Left renal cortex interstitium (tissue), 4 donors: Measurements from ENCODE around the gene GALNT7. TPM values are rescaled to one million over a fixed set of nuclear protein-coding genes. Genes with fewer than 3 reads are reported as not detected.
"Not testable (repeated sequence)": the region's sequence is repeated elsewhere in the genome, so short reads cannot be mapped to it uniquely, and the experiment has no call there.

Experiments used
- DNase-seq, 4 donors: peaks; one replicate each; pipeline ENCODE4 v3.0.0-alpha.2; 2013; ENCODE audit warnings: low read depth in 4 of 4, low spot score in 2 of 4, missing footprints in 1 of 4
- polyA plus RNA-seq, 4 donors: library from polyadenylated mRNA; unstranded; fragments of 120-200 nt; gene quantifications; one replicate each; pipeline ENCODE4 v1.2.1, GENCODE V29; 2013; ENCODE audit not compliant: insufficient read length in 4 of 4

GALNT7 gene, protein sequence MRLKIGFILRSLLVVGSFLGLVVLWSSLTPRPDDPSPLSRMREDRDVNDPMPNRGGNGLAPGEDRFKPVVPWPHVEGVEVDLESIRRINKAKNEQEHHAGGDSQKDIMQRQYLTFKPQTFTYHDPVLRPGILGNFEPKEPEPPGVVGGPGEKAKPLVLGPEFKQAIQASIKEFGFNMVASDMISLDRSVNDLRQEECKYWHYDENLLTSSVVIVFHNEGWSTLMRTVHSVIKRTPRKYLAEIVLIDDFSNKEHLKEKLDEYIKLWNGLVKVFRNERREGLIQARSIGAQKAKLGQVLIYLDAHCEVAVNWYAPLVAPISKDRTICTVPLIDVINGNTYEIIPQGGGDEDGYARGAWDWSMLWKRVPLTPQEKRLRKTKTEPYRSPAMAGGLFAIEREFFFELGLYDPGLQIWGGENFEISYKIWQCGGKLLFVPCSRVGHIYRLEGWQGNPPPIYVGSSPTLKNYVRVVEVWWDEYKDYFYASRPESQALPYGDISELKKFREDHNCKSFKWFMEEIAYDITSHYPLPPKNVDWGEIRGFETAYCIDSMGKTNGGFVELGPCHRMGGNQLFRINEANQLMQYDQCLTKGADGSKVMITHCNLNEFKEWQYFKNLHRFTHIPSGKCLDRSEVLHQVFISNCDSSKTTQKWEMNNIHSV
- 10 to 100 TPM; 29.3 to 43.7 (median 32.2) TPM for polyA plus RNA-seq

DNA sequence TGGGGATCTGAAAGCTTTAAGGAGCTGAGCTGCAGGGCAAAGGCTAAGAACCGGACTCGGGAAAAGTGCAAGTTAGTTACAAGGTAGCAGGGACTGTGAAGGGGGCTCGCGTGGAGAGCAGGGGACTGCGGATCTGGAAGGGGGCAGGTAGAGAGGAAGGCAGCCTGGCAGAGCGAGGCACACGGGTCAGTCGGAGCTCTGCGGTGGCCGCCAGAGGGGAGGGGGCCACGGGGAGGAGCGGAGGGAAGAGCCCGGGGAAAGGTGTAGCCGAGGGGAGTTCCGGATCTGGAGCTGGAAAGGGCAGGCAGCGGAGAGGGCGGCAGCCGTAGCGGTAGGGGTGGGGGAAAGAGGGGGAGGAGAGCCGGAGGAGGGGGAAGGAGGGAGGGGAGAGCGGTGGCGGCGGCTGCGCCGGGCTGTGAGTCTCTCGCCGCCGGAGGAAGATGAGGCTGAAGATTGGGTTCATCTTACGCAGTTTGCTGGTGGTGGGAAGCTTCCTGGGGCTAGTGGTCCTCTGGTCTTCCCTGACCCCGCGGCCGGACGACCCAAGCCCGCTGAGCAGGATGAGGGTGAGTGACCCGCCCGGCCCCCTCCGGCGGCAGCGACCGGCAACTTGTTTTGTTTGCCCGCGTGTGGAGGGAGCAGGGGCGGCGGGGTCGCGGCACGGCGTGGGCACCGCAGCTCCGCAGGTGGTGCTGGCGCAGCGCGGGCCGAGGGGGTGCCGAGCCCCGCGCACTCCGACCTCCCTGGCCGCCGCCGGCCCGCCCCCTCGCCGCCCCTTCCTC is at the start of gene GALNT7:
TSS of gene GALNT7 (plus strand) at position 416 of the 782 bp plus-strand sequence. CDS start at position 441, 25 bp downstream.
- peak; percentile 43 to 65 (median 56) for DNase-seq

DNA sequence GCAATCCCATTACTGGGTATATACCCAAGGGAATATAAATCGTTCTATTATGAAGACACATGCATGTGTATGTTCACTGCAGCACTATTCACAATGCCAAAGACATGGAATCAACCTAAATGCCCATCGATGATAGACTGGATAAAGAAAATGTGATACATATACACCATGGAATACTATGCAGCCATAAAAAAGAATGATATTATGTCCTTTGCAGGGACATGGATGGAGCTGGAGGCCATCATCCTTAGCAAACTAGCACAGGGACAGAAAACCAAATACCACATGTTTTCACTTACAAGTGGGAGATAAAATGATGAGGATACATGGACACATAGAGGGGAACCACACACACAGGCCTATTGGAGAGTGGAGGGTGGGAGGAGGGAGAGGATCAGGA is 49.8 kb upstream of the GALNT7 start:
- not testable (repeated sequence) for DNase-seq

DNA sequence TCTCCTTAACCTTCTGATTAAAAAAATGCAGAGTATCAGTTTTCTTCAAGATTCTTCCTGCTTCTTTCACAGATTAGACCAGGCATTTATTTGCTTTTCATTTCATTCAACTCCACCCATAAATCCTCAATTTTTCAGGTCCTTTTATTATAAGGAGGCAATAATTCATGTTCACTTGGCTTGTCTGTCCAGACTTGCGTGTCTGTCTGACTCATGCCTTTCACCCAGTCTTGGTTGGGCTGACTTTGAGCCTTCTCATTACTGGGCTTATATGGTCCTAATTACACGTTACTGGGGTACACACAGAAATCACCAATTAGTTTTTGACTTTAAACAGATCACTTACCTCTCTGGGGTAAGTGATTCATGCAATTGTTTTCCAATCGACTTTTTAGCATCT is 48.8 kb upstream of the GALNT7 start:
- DNase-seq, result no peak

DNA sequence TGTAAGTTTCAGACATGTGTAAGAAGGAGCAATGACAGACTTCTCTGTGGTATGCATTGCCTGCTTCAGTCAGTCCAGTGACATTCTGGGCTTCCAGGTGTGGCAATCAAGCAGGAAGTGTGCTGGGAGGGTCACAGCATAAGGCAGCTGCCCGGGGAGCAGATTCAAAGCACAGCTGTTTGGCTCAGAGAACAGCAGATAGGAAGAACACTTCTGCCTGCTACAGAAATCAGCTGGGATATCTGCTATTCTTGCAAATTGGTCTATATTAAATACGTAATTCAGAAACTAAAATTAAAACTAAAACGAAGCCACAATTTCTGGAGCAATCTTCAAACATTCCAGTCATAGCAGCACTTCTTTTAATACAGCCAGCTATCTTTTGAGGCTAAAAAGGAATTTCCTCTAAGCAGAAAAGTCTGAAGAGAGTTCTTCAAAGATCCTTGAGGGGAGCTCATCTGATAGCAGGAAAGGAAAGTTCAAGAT is 47.5 kb upstream of the GALNT7 start:
- DNase-seq, result peak in 1 of 4 donors; percentile 3

DNA sequence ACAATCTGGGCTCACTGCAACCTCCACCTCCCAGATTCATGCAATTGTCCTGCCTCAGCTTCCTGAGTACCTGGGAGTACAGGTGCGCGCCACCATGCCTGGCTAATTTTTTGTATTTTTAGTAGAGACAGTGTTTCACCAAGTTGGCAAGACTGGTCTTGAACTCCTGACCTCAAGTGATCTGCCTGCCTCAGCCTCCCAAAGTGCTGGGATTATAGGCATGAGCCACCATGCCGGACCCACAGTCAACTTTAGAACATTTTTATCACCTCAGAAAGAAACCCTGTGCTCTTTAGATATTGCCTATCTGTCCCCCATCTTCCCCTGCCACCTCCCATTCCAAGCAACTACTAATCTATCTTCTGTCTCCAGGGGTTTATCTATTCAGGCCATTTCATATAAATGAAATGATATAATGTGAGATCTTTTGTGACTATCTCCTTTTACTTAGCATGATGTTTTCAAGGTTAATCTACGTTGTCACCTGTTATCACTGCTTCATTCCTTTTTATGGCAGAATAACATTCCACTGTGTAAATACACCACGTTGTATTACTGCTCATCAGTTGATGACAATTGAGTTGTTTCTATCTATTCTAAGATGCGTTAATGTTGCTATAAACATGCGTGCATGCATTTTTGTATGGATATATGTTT is 44.3 kb upstream of the GALNT7 start:
- no peak for DNase-seq

DNA sequence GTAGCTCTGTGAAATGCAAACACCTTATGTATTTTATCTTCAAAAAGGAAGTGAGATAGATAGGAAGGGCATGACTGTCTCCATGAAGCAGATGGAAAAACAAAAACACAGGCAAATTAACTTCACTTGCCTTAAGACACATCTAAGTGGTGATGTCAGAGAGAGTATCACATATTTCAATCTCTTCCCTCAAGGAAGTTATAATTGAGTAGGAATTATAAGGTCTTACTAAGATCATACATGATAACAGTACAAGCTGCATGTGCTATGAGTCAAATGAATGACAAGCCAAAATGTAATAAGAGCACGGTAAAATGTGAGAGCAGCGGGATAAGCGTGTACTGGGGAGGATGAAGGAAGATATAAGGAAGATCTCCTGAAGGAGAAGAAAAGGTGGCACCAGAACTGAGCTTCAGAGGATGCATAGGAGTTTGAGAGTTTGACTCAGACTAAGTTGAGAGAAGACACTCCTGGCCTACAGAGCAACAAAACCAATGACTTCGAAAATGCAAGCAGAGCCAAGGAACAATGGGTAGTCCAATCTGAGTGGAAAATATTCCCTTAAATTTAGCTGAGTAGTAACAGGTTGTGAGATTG is 43.3 kb upstream of the GALNT7 start:
- no peak for DNase-seq

DNA sequence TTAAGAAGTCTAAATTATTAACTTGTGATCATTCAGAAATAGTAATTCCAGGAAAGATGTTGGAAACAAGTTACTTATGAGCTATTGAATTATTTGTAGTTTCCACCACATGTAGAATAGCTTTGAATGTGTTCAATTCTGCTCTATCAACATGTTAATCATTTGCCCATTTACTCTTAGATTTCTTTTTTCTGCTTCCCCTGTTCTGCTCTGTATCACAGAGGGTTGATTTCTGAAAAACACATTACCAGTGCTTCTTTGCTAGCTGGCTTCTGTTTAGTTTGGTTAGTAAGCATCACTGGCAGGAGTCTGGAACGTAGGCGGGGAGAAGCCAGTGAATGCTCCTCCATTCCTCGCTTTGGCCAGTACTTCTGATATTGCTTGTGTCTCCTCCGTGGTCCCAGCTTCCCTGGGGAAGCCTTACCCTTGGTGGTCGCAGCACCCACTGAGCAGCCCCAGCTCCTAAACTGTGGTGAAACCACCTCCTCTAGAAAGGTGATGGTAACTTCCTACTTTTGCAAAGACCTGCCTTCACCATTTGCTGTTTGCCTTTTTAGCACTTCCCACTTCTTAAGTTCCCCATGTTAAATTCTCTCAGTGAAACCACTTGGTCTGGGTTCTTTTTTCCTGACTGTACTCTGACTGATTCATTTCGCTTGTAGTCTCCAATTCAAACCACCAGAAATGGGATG is 40.3 kb upstream of the GALNT7 start:
- peak in 1 of 4 donors; percentile 3 for DNase-seq

DNA sequence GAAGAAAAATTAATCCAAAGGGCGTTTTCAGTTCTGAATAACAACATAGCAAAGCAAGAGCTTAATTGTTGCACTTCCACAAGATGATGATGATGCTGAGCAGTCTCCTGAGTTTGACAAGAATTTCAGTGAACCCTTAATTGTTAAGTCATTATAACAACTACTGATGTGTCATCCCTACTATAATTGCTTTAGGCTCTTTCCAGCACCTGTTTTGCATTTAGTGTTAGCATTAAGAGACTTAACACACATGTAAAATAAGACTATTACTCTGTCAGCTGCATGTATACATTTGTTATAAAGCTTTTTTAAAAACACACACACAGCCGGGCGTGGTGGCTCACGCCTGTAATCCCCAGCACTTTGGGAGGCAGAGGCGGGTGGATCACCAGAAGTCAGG is 37.9 kb upstream of the GALNT7 start:
- DNase-seq, result no peak

DNA sequence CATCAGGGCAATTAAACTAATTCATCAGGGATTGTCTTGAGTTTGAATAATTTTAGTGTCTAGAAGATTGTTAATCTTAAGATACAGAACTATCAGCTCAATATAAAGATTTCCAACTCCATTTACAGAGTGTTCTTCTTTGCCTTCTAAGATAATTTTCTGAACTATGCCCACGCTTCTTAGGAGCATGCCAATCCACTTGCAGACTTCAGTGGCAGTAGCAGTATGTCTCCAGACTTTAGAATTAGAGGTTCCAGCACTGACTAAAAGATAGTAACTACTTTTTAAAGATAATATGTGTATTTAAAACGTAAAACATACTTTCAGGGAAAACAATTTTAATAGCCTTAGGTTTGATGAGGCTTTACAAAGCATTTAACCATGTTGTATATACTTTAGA is 34.2 kb upstream of the GALNT7 start:
- no peak for DNase-seq

DNA sequence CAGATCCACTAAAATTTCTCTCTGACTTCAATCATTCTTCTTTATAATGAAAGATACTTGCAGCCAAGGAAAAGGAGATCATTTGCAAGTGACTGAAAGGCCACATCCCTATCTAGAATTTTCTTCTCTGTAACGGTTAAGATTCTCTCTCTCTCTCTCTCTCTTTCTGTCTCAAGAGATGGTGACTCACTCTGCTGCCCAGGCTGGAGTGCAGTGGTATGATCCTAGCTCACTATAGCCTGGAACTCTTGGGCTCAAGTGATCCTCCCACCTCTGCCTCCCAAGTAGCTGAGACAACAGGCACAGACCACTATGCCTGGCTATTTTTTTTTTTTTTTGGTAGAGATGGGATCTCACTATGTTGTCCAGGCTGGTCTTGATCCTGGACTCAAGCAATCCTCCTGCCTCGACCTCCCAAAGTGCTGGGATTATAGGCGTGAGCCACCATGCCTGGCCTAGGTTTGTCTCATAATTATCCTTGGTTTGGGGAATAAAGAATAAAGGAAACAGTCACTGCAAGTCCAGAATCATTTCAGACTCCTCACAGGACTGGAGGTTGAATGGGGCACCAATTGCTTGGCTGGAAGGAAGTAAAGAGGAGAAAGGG is 33.3 kb upstream of the GALNT7 start:
- DNase-seq, result no peak

DNA sequence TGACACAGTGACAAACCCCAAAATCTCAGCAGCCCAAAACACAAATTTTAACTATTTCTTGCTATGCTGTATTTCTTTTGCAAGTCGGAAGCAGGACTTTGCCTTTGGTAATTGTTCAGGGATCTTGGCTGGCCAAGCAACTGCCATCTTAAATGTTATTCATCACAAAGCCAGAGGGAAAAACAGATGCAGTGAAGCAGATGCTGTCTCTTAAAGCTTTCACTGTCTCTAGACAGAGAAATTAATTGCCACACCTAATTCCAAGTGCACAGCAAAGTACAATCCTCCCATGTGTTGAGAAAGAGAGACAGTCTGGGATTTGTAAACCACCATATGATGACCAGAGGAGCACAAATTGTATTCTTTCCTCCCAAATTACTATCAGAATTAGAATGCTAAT is 30.0 kb upstream of the GALNT7 start:
- DNase-seq, result no peak

DNA sequence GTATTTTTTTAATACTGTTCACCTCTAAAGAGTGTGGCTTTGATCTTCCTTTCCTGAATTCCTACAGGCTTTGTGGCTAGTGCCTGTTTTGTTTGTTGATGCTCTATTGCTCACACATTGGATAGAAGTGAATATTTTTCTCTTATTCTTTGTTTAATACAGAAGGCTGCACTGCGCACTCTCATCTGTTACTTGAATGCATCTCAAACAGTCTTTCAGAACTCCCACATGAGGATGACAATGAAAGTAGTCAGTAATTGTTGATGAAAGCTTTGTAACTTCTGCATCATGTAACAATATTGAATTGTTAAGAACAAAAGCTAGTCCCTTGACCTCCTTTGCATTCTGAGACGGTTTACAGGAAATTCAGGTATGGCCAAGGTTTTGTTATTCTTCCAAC is 29.1 kb upstream of the GALNT7 start:
- no peak for DNase-seq

DNA sequence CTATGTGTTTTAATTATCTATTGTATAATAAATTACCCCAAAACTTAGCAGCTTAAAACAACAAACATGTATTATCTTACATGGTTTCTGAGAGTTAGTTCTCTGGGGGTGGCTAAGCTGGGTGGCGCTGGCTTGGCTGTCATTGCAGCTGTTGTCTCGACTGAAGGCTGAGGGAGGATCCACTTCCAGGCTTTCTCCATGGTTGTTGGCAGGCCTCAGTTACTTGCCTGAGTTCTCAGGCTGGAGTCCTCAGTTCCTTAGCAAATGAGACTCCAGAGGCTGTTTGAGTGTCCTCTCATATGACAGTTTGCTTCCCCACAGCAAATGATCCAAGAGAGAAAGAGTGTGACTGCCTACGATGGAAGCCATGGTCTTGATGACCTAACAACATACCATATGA is 23.5 kb upstream of the GALNT7 start:
- DNase-seq, result no peak

DNA sequence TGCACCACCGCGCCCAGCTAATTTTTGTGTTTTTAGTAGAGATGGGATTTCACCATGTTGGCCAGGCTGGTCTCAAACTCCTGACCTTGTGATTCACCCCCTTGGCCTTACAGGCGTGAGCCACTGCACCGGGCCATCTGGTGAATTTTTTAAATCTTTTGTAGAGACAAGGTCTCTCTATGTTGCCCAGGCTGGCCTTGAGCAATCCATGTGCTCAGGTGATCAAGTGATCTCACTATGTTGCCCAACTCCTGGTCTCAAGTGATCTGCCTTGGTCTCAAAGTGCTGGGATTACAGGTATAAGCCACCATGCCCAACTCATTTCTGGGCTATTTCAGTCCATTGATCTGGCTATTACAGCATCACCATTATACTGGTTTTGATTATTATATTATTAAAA is 22.2 kb upstream of the GALNT7 start:
- no peak for DNase-seq

DNA sequence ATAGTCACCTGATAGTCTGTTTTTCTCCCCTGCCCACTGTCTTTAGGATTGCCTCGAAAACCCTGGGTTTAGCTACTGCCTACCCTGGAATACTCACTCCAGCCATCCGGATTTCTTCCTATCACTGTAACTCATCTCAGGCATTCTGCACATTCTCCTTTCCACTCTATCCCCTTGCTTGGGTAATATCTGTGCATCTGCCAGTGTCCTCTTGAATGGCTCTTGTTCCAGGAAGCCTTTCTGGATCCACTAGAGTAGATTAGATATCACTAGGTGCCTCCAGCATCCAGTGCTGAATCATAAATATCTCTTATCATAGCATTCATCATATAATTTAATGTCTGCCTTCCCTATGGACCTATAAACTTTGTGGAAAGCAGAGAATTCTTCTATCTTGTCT is 17.1 kb upstream of the GALNT7 start:
- DNase-seq, result no peak

DNA sequence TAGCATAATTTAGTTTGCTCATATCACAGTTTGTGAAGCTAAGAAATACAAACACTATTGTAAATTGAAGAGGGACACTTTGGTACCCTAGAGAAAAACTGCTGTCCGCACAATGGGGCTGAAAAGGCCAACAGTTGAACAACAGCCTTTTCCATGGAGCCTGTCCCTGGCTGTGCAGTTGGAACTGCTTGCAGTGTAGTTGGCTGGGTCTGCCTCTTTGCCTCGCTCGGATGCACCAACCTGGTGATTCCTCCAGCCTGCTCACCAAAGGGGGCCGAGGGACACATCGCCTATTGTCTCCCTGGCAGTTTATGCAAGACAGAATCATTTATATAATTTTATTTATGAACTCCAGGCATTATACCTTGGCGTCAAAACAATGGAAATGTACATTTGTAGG is 16.5 kb upstream of the GALNT7 start:
- DNase-seq, result no peak

DNA sequence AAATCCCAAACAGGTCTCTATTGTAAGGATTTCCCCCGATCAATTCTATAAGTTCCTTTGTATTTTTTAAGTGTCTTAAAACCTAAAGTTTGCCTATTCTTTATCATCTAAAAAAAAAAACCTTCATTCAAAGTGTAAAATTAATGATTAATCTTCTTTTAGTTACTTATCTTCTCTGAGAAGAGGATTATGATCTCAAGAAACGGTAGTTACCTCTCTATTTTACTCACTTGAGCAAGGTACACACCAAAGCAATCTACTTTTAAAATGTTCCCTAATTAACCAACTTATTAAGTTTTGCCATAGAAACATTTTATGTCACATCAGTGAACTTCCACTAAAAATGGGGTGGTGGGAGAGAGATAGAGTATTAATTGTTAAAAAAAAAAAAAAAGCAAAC is 15.2 kb upstream of the GALNT7 start:
- no peak for DNase-seq

DNA sequence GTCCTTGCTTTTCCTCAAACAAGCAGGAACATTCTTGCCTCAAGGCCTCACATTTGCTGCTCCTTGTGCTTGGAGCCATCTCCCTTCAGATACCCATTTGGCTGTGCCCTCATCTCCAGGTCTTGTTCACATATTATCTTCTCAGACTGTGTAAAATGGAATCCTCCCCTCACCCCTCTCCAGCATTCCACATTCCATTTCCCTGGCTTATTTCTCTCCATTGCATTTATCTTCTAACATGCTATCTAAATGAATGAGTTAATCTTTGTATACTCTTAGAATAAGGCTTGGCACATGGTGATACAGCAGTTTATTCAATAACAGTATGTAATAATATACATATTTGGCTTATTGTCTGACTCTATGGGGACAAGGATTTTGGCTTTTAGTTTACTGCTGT is 8.8 kb upstream of the GALNT7 start:
- DNase-seq, result no peak

DNA sequence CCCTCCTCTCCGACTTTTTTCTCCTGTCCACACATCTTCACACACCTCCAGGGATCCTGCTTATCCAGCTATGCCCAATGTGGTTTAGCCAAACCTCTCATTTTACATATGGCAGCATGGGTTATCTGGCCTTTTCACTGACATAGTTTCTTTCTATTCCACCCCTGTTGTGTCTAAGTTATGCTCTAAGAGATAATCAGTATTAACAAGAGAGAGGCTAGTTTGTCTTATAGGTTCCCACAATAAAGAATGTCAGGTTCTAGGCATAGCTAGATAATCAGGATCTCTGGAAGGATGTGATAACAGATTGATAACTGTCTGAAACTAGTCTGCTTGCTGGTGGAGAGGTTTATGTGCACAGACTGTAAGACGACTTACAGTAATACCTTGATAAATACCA is 7.7 kb upstream of the GALNT7 start:
- DNase-seq, result no peak
